GM11168 (cell line): ENCODE measurements around the gene PROSER3.

Experiments
- in situ Hi-C: fragments of 300-500 bp; cut with MboI; formaldehyde crosslinking; loops from one replicate; pipeline ENCODE4 v1.12.0; 2022; ENCODE audit warnings: low sequenced_read_pairs; ENCODE audit not compliant: unreplicated experiment

Gene PROSER3

DNA sequence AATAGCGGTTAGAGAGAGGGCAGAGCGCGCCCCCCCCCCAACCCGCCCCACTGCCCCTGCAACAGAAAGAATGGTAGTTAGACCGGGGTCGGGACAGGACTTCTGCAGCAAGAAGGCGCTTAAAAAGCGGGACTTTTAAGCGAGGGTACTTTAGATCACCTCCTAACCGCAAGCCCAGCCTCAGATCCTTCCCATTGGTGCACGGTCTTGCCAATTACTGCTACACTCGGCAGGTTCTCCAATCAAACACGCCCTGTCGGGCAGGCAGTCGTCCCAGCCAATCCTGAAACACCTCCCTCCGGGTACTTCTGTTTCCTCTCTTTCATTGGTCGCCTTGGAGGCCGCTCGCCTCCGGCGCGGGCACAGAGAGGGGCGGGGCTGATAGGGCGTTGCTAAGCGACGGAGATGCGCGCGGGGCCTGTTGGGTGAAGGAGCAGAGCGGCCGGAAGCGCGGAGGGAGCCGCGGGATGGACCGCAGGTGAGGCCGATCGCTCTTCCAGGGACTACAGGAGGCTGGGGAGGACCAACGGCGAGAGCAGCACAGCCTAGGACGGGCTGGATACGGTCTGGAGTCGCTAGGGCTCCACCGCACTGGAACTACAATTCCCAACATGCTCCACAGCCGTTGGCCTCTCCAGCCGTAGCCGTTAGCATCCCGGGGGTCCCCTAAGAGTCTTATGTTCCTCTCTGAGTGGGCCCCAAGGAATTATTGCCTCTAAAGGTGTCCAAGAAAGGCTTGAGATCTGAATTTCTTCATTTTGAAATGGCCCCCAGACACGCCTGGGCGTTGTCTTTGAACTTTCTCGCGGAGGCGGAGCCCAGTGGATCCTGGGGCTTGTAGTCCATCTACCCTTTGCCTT is at the start of gene PROSER3:
Gene PROSER3 (plus strand): TSS at position 428 of the 860 bp plus-strand sequence. CDS start 40 bp downstream, at position 468.
- in situ Hi-C loops, result no loop called here

DNA sequence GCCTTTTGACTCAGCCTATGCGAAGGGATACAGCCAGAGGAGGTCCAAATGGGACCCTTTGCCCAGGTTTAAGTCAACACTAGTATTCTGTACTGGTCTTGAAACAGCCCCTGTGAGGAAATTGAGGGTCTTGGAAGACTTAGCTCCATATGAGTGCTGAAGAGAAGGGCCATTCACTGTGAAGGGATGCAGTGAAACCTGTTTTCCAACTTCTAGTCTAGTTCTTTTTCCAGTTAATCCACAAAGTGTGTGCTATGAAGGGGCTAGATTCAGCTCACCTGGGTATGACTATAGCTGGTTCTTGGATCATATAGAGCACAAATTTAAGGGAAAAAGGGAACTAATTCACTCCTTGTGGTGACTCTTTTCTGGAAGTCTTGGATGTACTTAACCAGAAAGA is 49.6 kb upstream of the PROSER3 start:
- in situ Hi-C loops, result no loop called here

DNA sequence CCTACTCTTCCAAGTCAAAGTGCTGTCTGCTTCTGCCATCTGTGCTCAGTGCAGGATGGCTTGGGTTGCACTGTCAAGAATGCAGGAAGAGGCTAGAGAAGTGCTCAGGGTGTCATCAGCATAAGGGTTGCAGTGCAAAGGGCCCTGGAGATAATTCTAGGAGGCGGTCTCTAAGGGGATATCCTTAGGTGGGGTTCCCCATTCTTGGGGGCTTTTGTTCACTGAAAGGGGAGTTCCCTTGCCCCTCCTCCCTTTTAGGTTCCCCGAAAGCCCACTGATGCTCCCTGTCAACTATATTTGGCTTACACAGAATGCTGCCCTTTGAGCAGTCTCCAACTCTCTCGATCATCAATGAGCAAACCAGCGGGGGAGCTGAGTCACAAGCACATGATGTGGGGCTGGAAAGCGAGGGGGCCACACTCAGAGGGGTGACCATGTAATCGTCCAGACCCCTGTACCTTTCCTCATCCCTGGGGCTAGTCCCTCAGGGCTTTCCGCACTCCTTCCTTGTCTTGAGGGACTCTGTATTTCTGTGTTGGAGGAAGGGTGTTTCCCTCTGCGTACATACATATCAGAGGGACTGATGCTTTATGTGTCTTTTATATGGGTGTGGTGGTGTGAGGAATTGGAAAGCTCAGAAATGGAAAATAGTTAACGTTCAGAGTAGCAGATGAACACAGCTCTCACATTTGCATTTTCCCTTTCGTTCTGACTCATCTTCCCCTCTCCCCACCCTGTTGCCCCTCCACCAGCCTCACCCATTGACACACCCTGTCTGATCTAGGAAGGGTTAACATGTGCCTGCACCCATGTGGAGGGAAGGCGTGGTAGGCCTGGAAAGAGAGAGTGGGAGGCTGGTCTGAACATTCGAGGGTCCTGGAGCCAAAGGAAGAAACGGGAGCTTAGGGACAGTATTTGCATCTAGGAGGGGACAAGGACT is 46.9 kb upstream of the PROSER3 start:
- in situ Hi-C loops, result no loop called here

DNA sequence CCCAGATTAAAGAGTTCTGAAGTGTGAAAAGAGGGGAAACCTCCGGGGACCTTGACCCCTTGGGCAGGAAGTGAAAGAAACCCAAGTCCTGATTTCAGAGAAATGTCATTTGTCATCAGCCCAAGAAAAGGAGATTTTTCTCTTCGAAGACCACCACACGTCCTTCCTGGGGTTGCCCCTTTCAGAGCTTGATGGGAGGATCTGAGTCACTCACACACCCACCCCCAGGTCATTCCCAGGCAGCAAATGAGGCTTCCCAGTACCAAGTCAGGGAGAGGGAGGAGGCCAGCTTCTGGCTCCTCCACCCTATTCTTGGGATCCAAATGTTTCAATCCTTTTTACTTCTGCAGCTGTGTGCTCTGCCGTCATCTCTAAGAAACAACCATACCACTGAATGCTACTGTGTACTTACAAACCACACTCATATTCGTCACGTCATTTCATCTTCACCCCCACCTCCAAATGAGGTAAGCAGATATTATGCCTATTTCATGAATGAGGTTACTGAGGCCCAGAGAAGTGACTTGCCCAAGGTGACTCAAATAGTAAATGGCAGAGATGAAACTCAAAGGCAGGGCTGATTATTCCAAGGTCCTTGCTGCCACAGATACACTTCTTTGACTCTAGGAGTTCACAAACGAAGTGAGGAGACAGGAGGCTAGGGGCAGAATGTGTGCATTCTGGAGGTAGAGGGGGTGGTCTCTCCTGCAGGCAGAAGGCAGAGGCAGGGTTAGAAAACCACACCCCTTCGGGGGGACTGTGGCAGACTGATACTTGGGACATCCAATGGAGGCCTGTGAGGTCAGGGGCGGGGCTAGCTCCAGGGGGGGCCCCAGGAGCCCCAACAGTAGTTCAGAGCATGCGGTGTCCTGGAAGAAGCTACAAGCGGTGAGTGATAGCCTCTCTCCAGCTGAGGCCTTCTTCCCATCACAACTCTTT is 45.1 kb upstream of the PROSER3 start:
- in situ Hi-C loops, result no loop called here

DNA sequence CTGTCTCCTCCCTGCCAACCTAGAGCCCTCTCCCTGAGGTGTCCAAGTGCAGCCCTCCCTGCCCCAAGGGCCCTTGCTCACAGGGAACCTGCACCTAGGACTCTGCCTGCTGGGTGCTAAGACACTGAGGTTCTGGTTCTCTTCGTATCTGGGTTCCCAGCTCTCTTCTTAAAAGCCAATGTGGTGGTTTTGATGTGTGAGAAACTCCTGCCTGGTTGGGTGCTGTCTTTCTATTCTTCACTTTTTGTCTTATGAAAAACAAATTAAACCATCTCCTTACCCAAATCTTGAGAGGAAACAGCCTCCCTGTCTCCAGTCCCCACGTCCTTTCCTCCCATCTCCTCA is 44.5 kb upstream of the PROSER3 start:
- in situ Hi-C loops, result no loop called here

DNA sequence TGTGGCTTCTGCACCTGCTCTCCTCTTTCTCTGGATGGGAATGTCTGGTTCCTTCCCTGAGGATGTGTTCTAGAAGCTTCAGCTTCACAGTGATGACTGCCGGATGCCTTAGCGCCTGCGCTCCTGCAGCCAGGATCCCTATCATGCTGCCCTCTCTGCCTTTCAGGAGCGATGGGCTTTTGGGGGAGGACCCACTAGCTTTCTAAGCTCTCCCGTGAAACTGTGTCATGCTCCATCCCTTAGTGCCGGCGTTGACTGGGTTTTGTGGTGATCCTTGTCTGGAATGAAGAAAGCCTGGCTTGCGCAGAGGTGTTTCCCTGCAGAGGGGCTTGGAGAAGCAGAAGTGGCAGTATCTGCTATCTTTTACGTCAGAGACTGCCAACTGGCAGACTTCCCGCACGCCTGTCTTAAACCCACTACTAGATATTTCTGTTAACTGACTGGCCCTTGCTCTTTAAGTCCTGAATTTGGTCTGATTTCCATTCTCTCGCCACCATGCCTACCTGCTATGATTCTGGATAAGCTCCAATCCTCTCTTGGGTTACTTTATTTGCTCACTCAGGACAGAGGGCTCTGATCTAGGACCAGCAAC is 44.0 kb upstream of the PROSER3 start:
- in situ Hi-C loops, result no loop called here

DNA sequence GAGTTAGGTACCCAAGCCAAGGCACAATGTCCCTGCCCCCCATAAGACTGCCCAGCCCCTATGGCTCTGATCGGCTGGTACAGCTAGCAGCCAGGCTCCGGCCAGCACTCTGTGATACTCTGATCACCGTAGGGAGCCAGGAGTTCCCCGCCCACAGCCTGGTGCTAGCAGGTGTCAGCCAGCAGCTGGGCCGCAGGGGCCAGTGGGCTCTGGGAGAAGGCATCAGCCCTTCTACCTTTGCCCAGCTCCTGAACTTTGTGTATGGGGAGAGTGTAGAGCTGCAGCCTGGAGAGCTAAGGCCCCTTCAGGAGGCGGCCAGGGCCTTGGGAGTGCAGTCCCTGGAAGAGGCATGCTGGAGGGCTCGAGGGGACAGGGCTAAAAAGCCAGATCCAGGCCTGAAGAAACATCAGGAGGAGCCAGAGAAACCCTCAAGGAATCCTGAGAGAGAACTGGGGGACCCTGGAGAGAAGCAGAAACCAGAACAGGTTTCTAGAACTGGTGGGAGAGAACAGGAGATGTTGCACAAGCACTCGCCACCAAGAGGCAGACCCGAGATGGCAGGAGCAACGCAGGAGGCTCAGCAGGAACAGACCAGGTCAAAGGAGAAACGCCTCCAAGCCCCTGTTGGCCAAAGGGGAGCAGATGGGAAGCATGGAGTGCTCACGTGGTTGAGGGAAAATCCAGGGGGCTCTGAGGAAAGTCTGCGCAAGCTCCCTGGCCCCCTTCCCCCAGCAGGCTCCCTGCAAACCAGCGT is 43.2 kb upstream of the PROSER3 start:
- in situ Hi-C loops, result no loop called here

DNA sequence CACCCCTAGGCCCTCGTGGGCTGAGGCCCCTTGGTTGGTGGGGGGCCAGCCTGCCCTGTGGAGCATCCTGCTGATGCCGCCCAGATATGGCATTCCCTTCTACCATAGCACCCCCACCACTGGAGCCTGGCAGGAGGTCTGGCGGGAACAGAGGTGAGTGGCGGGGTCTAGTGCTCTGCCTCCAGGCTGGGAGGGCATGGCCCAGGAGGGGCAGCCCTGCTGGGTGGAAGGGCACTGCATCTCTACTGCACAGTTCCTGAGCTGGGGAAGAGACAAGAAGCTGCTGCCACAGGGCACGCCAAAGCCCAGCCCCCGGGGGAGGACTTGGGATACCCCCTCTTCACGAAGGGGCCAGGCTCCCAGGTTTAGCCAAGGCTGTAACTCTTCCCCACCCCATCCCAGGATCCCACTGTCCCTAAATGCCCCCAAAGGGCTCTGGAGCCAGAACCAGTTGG is 42.6 kb upstream of the PROSER3 start:
- in situ Hi-C loops, result no loop called here

DNA sequence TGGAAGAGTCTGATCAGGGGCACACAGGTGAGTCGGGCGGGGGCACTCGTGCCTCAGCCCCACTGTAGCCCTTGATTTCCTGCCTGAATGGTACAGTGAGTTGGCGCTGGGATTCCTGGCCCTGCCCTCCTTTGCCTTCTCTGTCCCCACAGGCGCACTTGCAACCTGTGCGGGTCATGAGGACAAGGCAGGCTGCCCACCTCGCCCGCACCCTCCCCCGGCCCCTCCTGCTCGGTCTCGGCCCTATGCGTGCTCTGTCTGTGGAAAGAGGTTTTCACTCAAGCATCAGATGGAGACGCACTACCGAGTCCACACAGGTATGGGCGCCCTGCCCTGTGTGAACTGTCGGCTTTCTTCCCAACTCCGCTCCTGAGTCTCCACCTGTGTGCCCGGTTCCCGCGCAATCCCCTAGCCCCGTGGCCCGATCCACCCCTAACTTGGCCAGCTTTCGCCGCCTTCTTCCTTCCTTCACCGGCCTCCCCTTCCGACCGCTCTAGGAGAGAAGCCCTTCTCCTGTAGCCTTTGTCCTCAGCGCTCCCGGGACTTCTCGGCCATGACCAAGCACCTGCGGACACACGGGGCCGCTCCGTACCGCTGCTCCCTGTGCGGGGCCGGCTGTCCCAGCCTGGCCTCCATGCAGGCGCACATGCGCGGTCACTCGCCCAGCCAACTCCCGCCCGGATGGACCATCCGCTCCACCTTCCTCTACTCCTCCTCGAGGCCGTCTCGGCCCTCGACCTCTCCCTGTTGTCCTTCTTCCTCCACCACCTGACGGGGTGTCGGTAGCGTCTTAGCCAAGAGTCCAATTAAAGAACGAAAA is 41.8 kb upstream of the PROSER3 start:
- in situ Hi-C loops, result no loop called here

DNA sequence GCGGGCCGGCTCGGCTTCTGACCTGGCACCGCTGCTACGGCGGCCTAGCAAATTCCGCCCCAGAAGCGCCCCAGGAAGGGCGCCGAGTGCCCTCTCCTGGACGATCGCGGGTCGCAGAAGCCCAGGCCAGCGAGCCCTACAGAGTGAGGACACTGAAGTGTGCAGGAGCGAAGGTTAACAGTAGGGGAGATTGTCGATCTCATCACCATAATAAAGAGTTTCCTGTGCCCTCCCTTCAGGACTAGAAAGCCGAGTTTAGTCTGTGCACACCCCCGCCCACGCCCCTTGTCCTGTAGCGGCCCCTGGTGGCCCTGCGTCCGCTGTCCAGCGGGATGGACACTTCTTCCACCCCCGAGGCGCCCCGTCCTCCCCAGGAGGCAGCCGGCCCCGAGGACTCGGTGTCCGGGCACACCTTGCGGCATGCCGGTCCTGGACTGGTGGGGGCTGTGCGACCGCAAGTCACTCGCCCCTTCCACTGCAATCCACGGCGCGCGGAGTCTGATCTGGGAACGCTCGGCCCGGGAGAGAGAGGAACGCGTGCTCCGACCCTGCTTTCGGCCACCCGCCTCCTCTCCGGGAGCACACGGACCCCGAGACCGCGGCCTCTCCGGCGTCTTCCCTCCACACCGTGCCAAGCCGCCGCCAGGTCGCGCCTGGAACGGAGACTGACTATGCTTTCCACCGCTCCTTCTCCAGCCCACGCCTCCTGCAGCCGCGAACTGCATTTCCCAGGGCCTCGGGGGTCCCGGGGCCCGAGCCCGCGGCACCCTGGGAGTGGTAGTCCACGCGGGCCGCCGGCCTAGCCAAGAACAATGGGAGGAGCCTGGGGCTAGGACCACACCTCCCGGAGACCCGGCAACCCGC is 40.9 kb upstream of the PROSER3 start:
- in situ Hi-C loops, result no loop called here

DNA sequence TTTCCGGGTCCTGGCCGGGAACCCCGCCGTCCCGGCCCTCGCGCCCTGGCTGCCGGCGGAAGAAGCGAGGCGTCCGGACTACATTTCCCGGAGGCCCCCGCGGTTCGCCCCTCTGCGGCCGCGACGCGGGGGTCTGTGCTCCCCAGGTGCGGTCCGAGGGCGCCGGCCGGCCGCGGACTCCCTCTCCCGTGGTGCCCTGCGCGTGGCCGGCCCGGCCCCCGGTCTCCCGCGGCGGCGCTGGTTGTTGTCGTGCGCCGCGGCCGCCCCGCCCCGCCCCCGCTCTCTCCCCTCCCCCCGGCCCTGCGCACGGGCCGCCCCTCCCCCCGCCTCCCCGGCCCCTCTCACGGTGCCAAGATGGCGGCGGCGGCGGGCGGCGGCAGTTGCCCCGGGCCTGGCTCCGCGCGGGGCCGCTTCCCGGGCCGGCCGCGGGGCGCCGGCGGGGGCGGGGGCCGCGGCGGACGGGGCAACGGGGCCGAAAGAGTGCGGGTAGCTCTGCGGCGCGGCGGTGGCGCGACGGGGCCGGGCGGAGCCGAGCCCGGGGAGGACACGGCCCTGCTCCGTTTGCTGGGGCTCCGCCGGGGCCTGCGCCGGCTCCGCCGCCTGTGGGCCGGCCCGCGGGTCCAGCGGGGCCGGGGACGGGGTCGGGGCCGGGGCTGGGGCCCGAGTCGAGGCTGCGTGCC is 40.2 kb upstream of the PROSER3 start, which contains the start of gene KMT2B:
Gene KMT2B (plus strand): TSS at position 339 of the 680 bp plus-strand sequence. CDS start 16 bp downstream, at position 355.
- in situ Hi-C loops, result no loop called here

DNA sequence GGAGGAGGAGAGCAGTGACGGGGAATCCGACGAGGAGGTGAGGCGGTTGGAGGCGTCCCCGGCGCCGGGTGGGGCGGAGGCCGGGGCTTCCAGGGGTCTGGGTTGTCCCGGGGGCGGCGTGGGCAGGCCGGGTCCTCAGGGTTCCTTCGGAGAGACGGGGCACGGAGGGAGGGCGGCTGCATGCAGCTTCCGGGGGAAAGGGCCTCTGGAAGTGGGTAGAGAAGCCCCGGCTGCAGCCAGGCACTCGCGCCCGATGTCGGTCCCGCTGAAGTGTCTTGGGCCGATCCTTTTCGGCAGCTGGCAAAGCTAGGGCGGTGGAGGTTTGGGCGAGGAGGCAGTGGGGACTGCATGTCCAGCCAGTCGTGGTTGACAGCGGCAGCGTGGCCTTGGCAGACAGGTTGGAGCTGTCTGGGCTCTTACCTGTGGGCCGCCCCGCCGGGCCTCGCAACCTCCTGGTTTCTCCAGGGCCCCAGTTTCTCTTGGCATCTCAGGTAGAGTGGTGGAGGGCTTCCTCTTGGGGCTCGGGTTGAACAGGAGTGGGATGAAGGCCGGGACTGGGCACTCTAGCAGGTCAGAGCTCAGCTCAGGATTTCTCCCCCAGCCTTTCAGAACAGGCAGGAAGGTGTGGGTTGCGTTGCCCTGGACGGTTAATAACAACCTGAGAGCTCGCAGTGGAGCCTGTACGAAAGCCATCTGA is 39.5 kb upstream of the PROSER3 start:
- in situ Hi-C loops, result no loop called here

DNA sequence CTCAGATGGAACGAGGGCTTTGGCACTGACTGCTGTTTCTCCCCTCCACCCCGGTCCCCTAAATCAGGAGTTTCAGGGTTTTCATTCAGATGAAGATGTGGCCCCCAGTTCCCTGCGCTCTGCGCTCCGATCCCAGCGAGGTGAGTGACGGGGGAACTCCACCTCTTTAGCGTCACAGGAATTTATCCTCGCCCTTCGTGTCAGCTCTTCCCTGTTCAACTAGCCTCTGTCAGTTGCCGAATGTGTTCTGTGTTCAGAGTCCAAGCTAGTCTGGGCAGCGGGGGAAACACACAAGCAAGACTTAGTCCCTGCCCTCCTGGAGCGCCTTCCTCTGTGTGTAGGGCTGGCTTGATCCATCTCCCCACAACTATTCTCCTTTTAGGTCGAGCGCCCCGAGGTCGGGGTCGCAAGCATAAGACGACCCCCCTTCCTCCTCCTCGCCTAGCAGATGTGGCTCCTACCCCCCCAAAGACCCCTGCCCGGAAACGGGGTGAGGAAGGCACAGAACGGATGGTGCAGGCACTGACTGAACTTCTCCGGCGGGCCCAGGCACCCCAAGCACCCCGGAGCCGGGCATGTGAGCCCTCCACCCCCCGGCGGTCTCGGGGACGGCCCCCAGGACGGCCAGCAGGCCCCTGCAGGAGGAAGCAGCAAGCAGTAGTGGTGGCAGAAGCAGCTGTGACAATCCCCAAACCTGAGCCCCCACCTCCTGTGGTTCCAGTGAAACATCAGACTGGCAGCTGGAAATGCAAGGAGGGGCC is 38.4 kb upstream of the PROSER3 start:
- in situ Hi-C loops, result no loop called here

DNA sequence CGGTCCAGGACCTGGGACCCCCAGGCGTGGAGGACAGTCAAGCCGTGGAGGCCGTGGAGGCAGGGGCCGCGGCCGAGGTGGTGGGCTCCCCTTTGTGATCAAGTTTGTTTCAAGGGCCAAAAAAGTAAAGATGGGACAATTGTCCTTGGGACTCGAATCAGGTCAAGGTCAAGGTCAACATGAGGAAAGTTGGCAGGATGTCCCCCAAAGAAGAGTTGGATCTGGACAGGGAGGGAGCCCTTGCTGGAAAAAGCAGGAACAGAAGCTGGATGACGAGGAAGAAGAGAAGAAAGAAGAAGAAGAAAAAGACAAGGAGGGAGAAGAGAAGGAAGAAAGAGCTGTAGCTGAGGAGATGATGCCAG is 37.8 kb upstream of the PROSER3 start:
- in situ Hi-C loops, result no loop called here

DNA sequence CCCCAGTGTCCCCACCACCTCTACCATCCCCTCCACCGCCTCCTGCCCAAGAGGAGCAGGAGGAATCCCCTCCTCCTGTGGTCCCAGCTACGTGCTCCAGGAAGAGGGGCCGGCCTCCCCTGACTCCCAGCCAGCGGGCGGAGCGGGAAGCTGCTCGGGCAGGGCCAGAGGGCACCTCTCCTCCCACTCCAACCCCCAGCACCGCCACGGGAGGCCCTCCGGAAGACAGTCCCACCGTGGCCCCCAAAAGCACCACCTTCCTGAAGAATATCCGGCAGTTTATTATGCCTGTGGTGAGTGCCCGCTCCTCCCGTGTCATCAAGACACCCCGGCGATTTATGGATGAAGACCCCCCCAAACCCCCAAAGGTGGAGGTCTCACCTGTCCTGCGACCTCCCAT is 37.3 kb upstream of the PROSER3 start:
- in situ Hi-C loops, result no loop called here
